ENCODE data around the gene TNN. TPM values are rescaled to one million over a fixed set of nuclear protein-coding genes. Genes with fewer than 3 reads are reported as not detected.

The TNN gene
- polyA plus RNA-seq, 1 donor from 2014 or later: not detected

- no peak overlapping the region for H3K9ac ChIP-seq (ENCODE audit: low read length)
- H3K27ac ChIP-seq (ENCODE audit: low read length): no peak overlapping the region
- H3K27me3 ChIP-seq (ENCODE audit: insufficient read depth, low read depth, low read length): peaks cover 46% of the 10 kb centered on the region
- H4K20me1 ChIP-seq (ENCODE audit: insufficient read depth): no peaks in the 10 kb centered on the region
- H3K9me2 ChIP-seq (ENCODE audit: insufficient read depth, low read length): no peaks in the 10 kb centered on the region
- no peak overlapping the region for H2AFZ ChIP-seq (ENCODE audit: low read depth, low read length)
- peak overlapping the region; percentile 60 for H3K4me3 ChIP-seq (ENCODE audit: low read length)
- H3K4me2 ChIP-seq (ENCODE audit: low read length): no peak overlapping the region
- no peaks in the 10 kb centered on the region for H3K79me2 ChIP-seq (replicated peaks; ENCODE audit: insufficient read depth, low read length)
- TF ChIP-seq EZH2 (IDR thresholded peaks at IDR 0.05; ENCODE audit: borderline replicate concordance, insufficient read depth, low read length, poor library complexity, severe bottlenecking) (no peak), POLR2AphosphoS5 (IDR thresholded peaks at IDR 0.05) (no peak), MXI1 (conservative IDR thresholded peaks at IDR 0.05; ENCODE audit: poor library complexity, severe bottlenecking) (no peak), SMC3 (conservative IDR thresholded peaks at IDR 0.05; ENCODE audit: poor library complexity) (no peak)
- H3K9me3 ChIP-seq (ENCODE audit: low read length): no peaks in the 10 kb centered on the region
- no peaks in the 10 kb centered on the region for H3F3A ChIP-seq (ENCODE audit: insufficient read depth, low read length, poor library complexity, severe bottlenecking)
- no peaks in the 10 kb centered on the region for H3K36me3 ChIP-seq (ENCODE audit: insufficient read depth, low read length)
Observed at GRCh38 chr1:175193527-175193910, 125.9 kb downstream of the TNN start.

- H3F3A ChIP-seq (ENCODE audit: insufficient read depth, low read length, poor library complexity, severe bottlenecking): no peaks in the 10 kb centered on the region
- H3K4me3 ChIP-seq (ENCODE audit: low read length): no peak overlapping the region
- no peaks in the 10 kb centered on the region for H3K36me3 ChIP-seq (ENCODE audit: insufficient read depth, low read length)
- H3K9ac ChIP-seq (ENCODE audit: low read length): no peak overlapping the region
- no peaks in the 10 kb centered on the region for H4K20me1 ChIP-seq (ENCODE audit: insufficient read depth)
- no peaks in the 10 kb centered on the region for H3K9me2 ChIP-seq (ENCODE audit: insufficient read depth, low read length)
- peaks cover 43% of the 10 kb centered on the region for H3K27me3 ChIP-seq (ENCODE audit: insufficient read depth, low read depth, low read length)
- no peak overlapping the region for H3K27ac ChIP-seq (ENCODE audit: low read length)
- no peak overlapping the region for H3K4me2 ChIP-seq (ENCODE audit: low read length)
- no peak for TF ChIP-seq TAF1 (IDR thresholded peaks at IDR 0.05; ENCODE audit: low read depth)
- no peak for TF ChIP-seq POLR2AphosphoS5 (IDR thresholded peaks at IDR 0.05)
- TF ChIP-seq MXI1 (conservative IDR thresholded peaks at IDR 0.05; ENCODE audit: poor library complexity, severe bottlenecking): no peak
- no peak for TF ChIP-seq EP300 (conservative IDR thresholded peaks at IDR 0.05; ENCODE audit: poor library complexity, severe bottlenecking)
- TF ChIP-seq EZH2 (IDR thresholded peaks at IDR 0.05; ENCODE audit: borderline replicate concordance, insufficient read depth, low read length, poor library complexity, severe bottlenecking): no peak
- TF ChIP-seq SMC3 (conservative IDR thresholded peaks at IDR 0.05; ENCODE audit: poor library complexity): no peak
- no peak for TF ChIP-seq CTCF (IDR thresholded peaks at IDR 0.05; ENCODE audit: poor library complexity, severe bottlenecking)
- TF ChIP-seq REST (IDR thresholded peaks at IDR 0.05; ENCODE audit: borderline replicate concordance): no peak
- no peak for TF ChIP-seq RAD21 (conservative IDR thresholded peaks at IDR 0.05)
- no peaks in the 10 kb centered on the region for H3K9me3 ChIP-seq (ENCODE audit: low read length)
- no peaks in the 10 kb centered on the region for H3K79me2 ChIP-seq (replicated peaks; ENCODE audit: insufficient read depth, low read length)
- no peak overlapping the region for H2AFZ ChIP-seq (ENCODE audit: low read depth, low read length)
Observed at GRCh38 chr1:175195281-175195680, 127.6 kb downstream of the TNN start.
